ENCODE measurements around the gene MAPK8.

MAPK8 gene

GRCh38 chr10:48442090-48442808, 135.8 kb downstream of the MAPK8 start:
- no peak overlapping the region for H3K27ac ChIP-seq
- no peak for TF ChIP-seq CTCF (IDR thresholded peaks at IDR 0.05)
- TF ChIP-seq ZFX (IDR thresholded peaks at IDR 0.05; ENCODE audit: borderline replicate concordance), result no peak

- no peak for TF ChIP-seq CTCF (IDR thresholded peaks at IDR 0.05)
- no peak for TF ChIP-seq ZFX (IDR thresholded peaks at IDR 0.05; ENCODE audit: borderline replicate concordance)
- no peak overlapping the region for H3K27ac ChIP-seq
These were observed 136.3 kb downstream of the MAPK8 start for GRCh38 chr10:48442809-48443177.

- TF ChIP-seq ZFX (IDR thresholded peaks at IDR 0.05; ENCODE audit: borderline replicate concordance), result no peak
- TF ChIP-seq CTCF (IDR thresholded peaks at IDR 0.05), result peak; percentile 35
- H3K27ac ChIP-seq, result no peak overlapping the region
These were observed 137.8 kb downstream of the MAPK8 start for GRCh38 chr10:48444266-48444665.

- no peak overlapping the region for H3K27ac ChIP-seq
- no peak for TF ChIP-seq ZFX (IDR thresholded peaks at IDR 0.05; ENCODE audit: borderline replicate concordance)
- TF ChIP-seq CTCF (IDR thresholded peaks at IDR 0.05), result no peak
These were observed 138.7 kb downstream of the MAPK8 start for GRCh38 chr10:48444861-48445841.

- TF ChIP-seq CTCF (IDR thresholded peaks at IDR 0.05) (no peak), ZFX (IDR thresholded peaks at IDR 0.05; ENCODE audit: borderline replicate concordance) (no peak)
- H3K27ac ChIP-seq, result no peak overlapping the region
These were observed 139.5 kb downstream of the MAPK8 start for GRCh38 chr10:48445932-48446331.

- no peak overlapping the region for H3K27ac ChIP-seq
- TF ChIP-seq CTCF (IDR thresholded peaks at IDR 0.05), result no peak
- TF ChIP-seq ZFX (IDR thresholded peaks at IDR 0.05; ENCODE audit: borderline replicate concordance), result no peak
These were observed 140.3 kb downstream of the MAPK8 start for GRCh38 chr10:48446785-48447184.

Data from 22Rv1 (cell line).